SH-SY5Y (cell line): ENCODE data around the gene RPS13.

Experiments used
- GATA2 ChIP-seq: IDR thresholded peaks from 2 replicates; pipeline ENCODE4 v1.6.1; 2011; ENCODE audit warnings: mild to moderate bottlenecking, low read depth, low read length
- GATA3 ChIP-seq: IDR thresholded peaks from 2 replicates; pipeline ENCODE4 v1.6.1; 2011; ENCODE audit warnings: low read depth, mild to moderate bottlenecking, low read length, moderate library complexity

DNA sequence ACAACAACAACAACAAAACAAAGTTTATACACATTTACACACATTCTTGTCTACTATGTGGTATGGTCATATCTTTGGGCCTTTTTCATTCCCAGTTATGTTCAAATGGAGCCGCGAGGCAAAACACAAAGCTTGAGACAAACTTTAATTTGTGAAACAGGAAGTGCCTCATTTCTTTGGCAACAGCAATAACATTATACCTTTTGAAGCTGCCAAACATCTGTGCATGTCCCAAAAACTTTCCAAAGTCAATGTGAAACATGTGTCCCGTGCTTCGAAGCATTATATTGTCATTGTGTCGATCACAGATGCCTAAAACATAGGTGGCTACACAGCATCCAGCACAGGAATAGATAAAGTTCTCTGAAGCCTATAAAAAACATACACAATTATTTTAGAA, 25.0 kb upstream of the RPS13 start:
- TF ChIP-seq GATA2 (no peak), GATA3 (no peak)
